HG03442 (cell line): ENCODE measurements around the gene FOXD4L4.
"Not testable (repeated sequence)": the region's sequence is repeated elsewhere in the genome, so short reads cannot be mapped to it uniquely, and the experiment has no call there.

Source experiments
- ATAC-seq: cut with Tn5 transposase; IDR thresholded peaks from one replicate; pipeline ENCODE4 v1.9.1; 2021; ENCODE audit warnings: mild to moderate bottlenecking, moderate library complexity; ENCODE audit not compliant: unreplicated experiment

Gene FOXD4L4

GRCh38 chr9:65737096-65737564 is at the start of gene FOXD4L4:
FOXD4L4 (plus strand) TSS chr9:65737146; CDS start chr9:65737146, 0 bp downstream.
- ATAC-seq = not testable (repeated sequence)

DNA sequence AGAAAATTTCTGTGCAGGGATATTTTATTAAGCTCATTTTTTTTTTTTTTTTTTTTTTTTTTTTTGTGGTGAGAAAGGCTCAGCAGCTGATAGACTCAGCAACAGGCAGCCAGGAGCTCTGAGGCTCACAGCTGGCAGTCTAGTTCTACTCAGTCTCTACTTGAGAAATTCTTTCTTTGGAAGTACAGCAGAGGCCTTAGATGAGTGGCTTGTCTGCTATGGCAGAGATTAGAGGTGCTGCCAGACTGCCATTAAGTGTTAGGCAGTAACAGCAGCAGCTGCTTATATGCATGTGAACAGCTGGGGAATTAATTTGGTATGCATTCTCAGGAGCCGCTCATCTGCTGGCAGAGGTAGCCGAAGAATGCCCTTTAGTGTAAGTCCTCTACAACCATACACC is 33.4 kb upstream of the FOXD4L4 start:
- not testable (repeated sequence) for ATAC-seq

GRCh38 chr9:65714445-65714844 is 22.5 kb upstream of the FOXD4L4 start:
- not testable (repeated sequence) for ATAC-seq

GRCh38 chr9:65738133-65738532 is 1.2 kb downstream of the FOXD4L4 start:
- ATAC-seq = not testable (repeated sequence)
